Glutamatergic neuron (in vitro differentiated cells): ENCODE results near the gene TNFRSF19. TPM values are rescaled to one million over a fixed set of nuclear protein-coding genes. Genes with fewer than 3 reads are reported as not detected.

Experiments
- DNase-seq: peaks from one replicate; pipeline ENCODE4 v3.0.0; 2022
- H3K27ac Mint-ChIP-seq: one replicate; pipeline ENCODE4 v1.8.0; 2020; ENCODE audit warnings: mild to moderate bottlenecking, mixed read lengths, inconsistent platforms; ENCODE audit not compliant: unreplicated experiment
- H3K27me3 Mint-ChIP-seq: one replicate; pipeline ENCODE4 v1.8.0; 2020; ENCODE audit warnings: mild to moderate bottlenecking, moderate library complexity, mixed read lengths, inconsistent platforms; ENCODE audit not compliant: unreplicated experiment
- H3K36me3 Mint-ChIP-seq: one replicate; pipeline ENCODE4 v1.8.0; 2020; ENCODE audit warnings: mild to moderate bottlenecking, mixed read lengths, inconsistent platforms; ENCODE audit not compliant: unreplicated experiment
- H3K4me1 Mint-ChIP-seq: one replicate; pipeline ENCODE4 v1.8.0; 2020; ENCODE audit warnings: mild to moderate bottlenecking, low read depth, mixed read lengths, inconsistent platforms; ENCODE audit not compliant: unreplicated experiment
- H3K4me3 Mint-ChIP-seq: one replicate; pipeline ENCODE4 v1.8.0; 2020; ENCODE audit warnings: mild to moderate bottlenecking, mixed read lengths, inconsistent platforms; ENCODE audit not compliant: unreplicated experiment
- H3K9me3 Mint-ChIP-seq: one replicate; pipeline ENCODE4 v1.8.0; 2020; ENCODE audit warnings: mild to moderate bottlenecking, moderate library complexity, mixed read lengths, inconsistent platforms; ENCODE audit not compliant: unreplicated experiment
- CTCF ChIP-seq: fragments of 200-600 bp; sonication (generic); IDR thresholded peaks from one replicate; pipeline ENCODE4 v1.5.0; 2021; ENCODE audit not compliant: partially characterized antibody, unreplicated experiment
- total RNA-seq: library from RNA; stranded (reverse); fragmentation: NEBNext Ultra II Directional; extraction: Animal tissue kit (Norgen Biotek cat#: 25700); gene quantifications from one replicate; pipeline ENCODE4 v1.2.1, GENCODE V29; 2021; ENCODE audit not compliant: unreplicated experiment

The TNFRSF19 gene
- total RNA-seq, 1 donor from 2014 or later, result 188 TPM

GRCh38 chr13:23683084-23683483 is 112.9 kb downstream of the TNFRSF19 start:
- Mint-ChIP-seq H3K4me3 (no peak overlapping the region), H3K27ac (no peak overlapping the region)
- no peak for TF ChIP-seq CTCF

GRCh38 chr13:23684647-23685046 is 114.4 kb downstream of the TNFRSF19 start:
- Mint-ChIP-seq H3K4me1 (no peaks in the 10 kb centered on the region), H3K9me3 (peaks cover 5% of the 10 kb centered on the region), H3K4me3 (no peak overlapping the region), H3K27me3 (peaks cover 5% of the 10 kb centered on the region), H3K27ac (no peak overlapping the region), H3K36me3 (peaks cover 12% of the 10 kb centered on the region)
- DNase-seq, result no peak
- no peak for TF ChIP-seq CTCF

More at GRCh38 chr13:23683084-23683483, 112.9 kb downstream of the TNFRSF19 start:
- no peaks in the 10 kb centered on the region for H3K4me1 Mint-ChIP-seq
- H3K27me3 Mint-ChIP-seq, result peaks cover 5% of the 10 kb centered on the region
- peaks cover 12% of the 10 kb centered on the region for H3K36me3 Mint-ChIP-seq
- no peak for DNase-seq
- H3K9me3 Mint-ChIP-seq, result peaks cover 4% of the 10 kb centered on the region

- TF ChIP-seq CTCF, result no peak
These were observed 115.2 kb downstream of the TNFRSF19 start for GRCh38 chr13:23685416-23685815.

GRCh38 chr13:23686948-23687347 is 116.7 kb downstream of the TNFRSF19 start:
- no peak for TF ChIP-seq CTCF
- no peak for DNase-seq
- Mint-ChIP-seq H3K4me1 (peaks cover 1% of the 10 kb centered on the region), H3K27ac (no peak overlapping the region), H3K9me3 (peaks cover 5% of the 10 kb centered on the region), H3K4me3 (no peak overlapping the region), H3K36me3 (peaks cover 12% of the 10 kb centered on the region), H3K27me3 (peaks cover 5% of the 10 kb centered on the region)

More at GRCh38 chr13:23685416-23685815, 115.2 kb downstream of the TNFRSF19 start:
- Mint-ChIP-seq H3K4me3 (no peak overlapping the region), H3K36me3 (peaks cover 12% of the 10 kb centered on the region), H3K27me3 (peaks cover 5% of the 10 kb centered on the region), H3K4me1 (no peaks in the 10 kb centered on the region), H3K9me3 (peaks cover 5% of the 10 kb centered on the region), H3K27ac (no peak overlapping the region)
- DNase-seq, result no peak

- TF ChIP-seq CTCF, result no peak
- DNase-seq, result no peak
- H3K9me3 Mint-ChIP-seq, result peaks cover 5% of the 10 kb centered on the region
- H3K4me3 Mint-ChIP-seq, result no peak overlapping the region
- H3K27ac Mint-ChIP-seq, result no peak overlapping the region
- peaks cover 12% of the 10 kb centered on the region for H3K36me3 Mint-ChIP-seq
- peaks cover 1% of the 10 kb centered on the region for H3K4me1 Mint-ChIP-seq
- H3K27me3 Mint-ChIP-seq, result peaks cover 5% of the 10 kb centered on the region
These were observed 117.4 kb downstream of the TNFRSF19 start for GRCh38 chr13:23687614-23688013.
